ENCODE measurements around the gene NCAM2. TPM values are rescaled to one million over a fixed set of nuclear protein-coding genes. Genes with fewer than 3 reads are reported as not detected.

Gene NCAM2
- total RNA-seq, 2 donors from 2014 or later = 1.8 to 2.3 TPM

DNA sequence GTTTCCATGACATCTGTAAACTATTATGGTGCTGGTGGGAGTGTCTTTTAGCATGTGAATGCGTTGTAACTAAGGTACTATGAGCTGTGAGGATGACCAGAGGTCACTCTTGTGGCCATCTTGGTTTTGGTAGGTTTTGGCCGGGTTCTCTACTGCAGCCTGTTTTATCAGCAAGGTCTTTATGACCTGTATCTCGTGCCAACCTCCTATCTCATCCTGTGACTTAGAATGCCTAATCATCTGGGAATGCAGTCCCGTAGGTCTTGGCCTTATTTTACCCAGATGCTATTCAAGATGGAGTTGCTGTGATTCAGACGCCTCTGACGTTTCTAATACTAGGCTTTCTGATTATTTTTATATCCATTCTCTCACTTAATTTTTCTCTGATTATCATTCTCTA lies 9.4 kb downstream of the NCAM2 start:
- Histone ChIP-seq H3K9me3 (no peaks in the 10 kb centered on the region), H3K27ac (no peak overlapping the region), H3K4me3 (no peak overlapping the region), H3K27me3 (no peaks in the 10 kb centered on the region), H3K4me1 (peaks cover 0 to 10% of the 10 kb centered on the region in 2 donors), H3K36me3 (no peaks in the 10 kb centered on the region)
- no peak for DNase-seq (ENCODE audit: low spot score)
- TF ChIP-seq, protein P1, sequence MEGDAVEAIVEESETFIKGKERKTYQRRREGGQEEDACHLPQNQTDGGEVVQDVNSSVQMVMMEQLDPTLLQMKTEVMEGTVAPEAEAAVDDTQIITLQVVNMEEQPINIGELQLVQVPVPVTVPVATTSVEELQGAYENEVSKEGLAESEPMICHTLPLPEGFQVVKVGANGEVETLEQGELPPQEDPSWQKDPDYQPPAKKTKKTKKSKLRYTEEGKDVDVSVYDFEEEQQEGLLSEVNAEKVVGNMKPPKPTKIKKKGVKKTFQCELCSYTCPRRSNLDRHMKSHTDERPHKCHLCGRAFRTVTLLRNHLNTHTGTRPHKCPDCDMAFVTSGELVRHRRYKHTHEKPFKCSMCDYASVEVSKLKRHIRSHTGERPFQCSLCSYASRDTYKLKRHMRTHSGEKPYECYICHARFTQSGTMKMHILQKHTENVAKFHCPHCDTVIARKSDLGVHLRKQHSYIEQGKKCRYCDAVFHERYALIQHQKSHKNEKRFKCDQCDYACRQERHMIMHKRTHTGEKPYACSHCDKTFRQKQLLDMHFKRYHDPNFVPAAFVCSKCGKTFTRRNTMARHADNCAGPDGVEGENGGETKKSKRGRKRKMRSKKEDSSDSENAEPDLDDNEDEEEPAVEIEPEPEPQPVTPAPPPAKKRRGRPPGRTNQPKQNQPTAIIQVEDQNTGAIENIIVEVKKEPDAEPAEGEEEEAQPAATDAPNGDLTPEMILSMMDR (IDR thresholded peaks at IDR 0.05) = no peak

DNA sequence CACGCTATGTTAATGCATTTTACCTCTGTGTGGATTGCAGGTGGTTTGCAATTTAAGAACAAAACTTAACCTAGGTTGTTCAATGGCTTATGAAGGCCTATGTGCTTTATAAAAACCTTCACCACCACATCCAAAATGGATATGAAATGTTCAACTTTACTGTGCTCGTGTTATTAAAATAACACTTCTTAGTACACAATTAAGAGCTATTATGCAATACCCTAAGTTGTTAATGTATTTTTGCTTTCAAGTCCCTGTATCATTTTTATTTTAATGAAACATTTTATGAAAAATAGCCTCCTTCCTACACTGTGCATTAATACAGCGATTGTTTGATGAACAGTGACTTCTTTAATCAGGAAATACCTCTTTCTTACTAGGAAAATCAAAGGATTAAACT lies 12.0 kb downstream of the NCAM2 start:
- H3K9me3 ChIP-seq = no peaks in the 10 kb centered on the region
- TF ChIP-seq, protein P1 (IDR thresholded peaks at IDR 0.05) = no peak
- no peak overlapping the region for H3K4me3 ChIP-seq
- H3K36me3 ChIP-seq = no peaks in the 10 kb centered on the region
- no peak overlapping the region for H3K27ac ChIP-seq
- DNase-seq (ENCODE audit: low spot score) = no peak
- H3K4me1 ChIP-seq = peaks cover 0 to 10% of the 10 kb centered on the region in 2 donors
- no peaks in the 10 kb centered on the region for H3K27me3 ChIP-seq

DNA sequence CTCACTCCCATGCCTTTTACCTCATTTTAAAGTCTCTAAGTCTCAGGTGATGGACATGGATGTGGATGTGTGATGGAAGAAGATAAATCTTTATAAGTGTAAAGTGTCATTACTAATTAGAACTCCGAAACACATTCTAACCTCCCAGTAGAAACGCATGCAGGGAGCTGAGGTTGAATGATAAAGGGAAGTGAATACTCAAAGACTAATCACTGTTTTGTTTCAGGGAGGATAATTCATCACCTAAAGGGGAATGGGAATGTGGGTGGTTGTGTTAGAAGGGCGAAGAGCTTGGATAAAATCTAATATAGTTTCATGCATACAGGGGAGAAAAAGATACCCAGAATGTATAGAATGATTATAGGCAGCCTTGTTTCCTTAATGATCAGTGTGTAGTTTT lies 12.5 kb downstream of the NCAM2 start:
- H3K27me3 ChIP-seq = no peaks in the 10 kb centered on the region
- no peak overlapping the region for H3K4me3 ChIP-seq
- no peaks in the 10 kb centered on the region for H3K9me3 ChIP-seq
- no peak for DNase-seq (ENCODE audit: low spot score)
- TF ChIP-seq, protein P1 (IDR thresholded peaks at IDR 0.05) = no peak
- no peak overlapping the region for H3K27ac ChIP-seq
- H3K4me1 ChIP-seq = peaks cover 0 to 10% of the 10 kb centered on the region in 2 donors
- no peaks in the 10 kb centered on the region for H3K36me3 ChIP-seq

DNA sequence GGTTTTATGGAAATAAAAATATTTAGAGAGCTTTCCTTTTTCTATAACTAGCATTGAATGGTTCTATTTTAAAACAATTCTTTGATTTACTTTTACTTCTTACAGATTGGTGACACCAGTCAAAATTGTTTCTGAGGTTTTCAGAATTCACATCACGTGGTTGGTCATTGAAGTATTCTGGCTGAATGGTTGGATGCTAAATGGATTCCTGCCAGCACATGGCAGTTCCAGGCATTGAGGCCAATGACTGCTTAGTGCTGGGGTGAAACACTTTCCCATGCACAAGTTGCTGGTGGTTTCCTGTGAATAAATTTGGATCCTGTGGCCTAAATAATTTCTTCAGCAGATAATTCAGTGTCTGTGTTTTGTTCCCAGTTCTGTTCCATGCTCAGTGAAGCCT lies 20.6 kb downstream of the NCAM2 start:
- H3K27ac ChIP-seq = no peak overlapping the region
- no peaks in the 10 kb centered on the region for H3K4me1 ChIP-seq
- no peak for DNase-seq (ENCODE audit: low spot score)
- no peaks in the 10 kb centered on the region for H3K27me3 ChIP-seq
- H3K9me3 ChIP-seq = no peaks in the 10 kb centered on the region
- TF ChIP-seq, protein P1 (IDR thresholded peaks at IDR 0.05) = no peak
- H3K36me3 ChIP-seq = no peaks in the 10 kb centered on the region
- no peak overlapping the region for H3K4me3 ChIP-seq

DNA sequence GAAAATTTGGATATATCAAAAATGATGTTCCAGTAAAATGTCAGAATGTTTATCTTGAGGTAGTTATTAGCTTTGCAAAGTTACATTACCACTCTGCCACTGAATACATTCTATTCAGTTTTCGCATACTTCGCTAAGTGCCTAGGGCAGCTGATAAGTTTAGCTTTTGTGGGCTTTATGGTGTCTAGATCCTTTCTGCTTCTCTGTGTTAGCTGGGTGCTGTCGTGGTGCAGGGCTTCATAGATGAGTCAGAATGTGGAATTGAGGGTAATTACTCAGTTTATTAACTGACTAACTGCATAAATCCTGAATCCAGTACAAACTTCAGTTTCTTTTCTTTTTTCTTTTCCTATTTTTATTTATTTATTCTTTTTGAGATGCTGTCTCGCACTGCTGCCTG lies 21.5 kb downstream of the NCAM2 start:
- TF ChIP-seq, protein P1 (IDR thresholded peaks at IDR 0.05) = no peak
- H3K4me1 ChIP-seq = no peaks in the 10 kb centered on the region

DNA sequence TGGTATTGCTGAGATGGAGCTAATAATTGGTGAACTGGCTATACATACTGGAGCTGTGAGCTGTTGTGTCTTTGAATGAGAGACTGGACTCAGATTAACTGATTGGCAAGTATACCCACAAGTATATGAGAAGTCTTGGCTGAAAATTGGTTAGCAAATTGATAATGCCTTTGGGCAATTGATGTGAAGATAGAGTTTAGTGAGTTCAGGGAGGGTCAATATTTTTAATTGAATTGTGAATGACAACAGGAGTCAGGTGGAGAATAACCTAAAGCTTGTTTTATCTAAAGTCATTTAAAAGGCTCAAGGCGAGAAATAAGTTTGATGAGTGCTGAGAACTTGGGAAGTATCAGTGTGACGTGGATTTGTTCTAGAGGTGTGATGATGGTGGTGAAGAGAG lies 27.5 kb downstream of the NCAM2 start:
- no peak for DNase-seq (ENCODE audit: low spot score)
- H3K4me3 ChIP-seq = no peak overlapping the region
- H3K36me3 ChIP-seq = no peaks in the 10 kb centered on the region
- H3K9me3 ChIP-seq = no peaks in the 10 kb centered on the region
- no peak overlapping the region for H3K27ac ChIP-seq
- TF ChIP-seq, protein P1 (IDR thresholded peaks at IDR 0.05) = no peak
- no peaks in the 10 kb centered on the region for H3K4me1 ChIP-seq
- H3K27me3 ChIP-seq = no peaks in the 10 kb centered on the region

More for the DNA sequence above, 21.5 kb downstream of the NCAM2 start:
- H3K27ac ChIP-seq = no peak overlapping the region
- H3K4me3 ChIP-seq = no peak overlapping the region
- no peak for DNase-seq (ENCODE audit: low spot score)
- no peaks in the 10 kb centered on the region for H3K27me3 ChIP-seq
- no peaks in the 10 kb centered on the region for H3K36me3 ChIP-seq
- H3K9me3 ChIP-seq = no peaks in the 10 kb centered on the region

Measured in right atrium auricular region (tissue), 2 donors.